ENCODE data around the gene BRINP1. TPM values are rescaled to one million over a fixed set of nuclear protein-coding genes. Genes with fewer than 3 reads are reported as not detected.

BRINP1 gene
- total and polyA plus RNA-seq, 10 of the 15 experiments (the other 5 are each of a cell fraction or from before 2014, with no cell fraction given): not detected

DNA sequence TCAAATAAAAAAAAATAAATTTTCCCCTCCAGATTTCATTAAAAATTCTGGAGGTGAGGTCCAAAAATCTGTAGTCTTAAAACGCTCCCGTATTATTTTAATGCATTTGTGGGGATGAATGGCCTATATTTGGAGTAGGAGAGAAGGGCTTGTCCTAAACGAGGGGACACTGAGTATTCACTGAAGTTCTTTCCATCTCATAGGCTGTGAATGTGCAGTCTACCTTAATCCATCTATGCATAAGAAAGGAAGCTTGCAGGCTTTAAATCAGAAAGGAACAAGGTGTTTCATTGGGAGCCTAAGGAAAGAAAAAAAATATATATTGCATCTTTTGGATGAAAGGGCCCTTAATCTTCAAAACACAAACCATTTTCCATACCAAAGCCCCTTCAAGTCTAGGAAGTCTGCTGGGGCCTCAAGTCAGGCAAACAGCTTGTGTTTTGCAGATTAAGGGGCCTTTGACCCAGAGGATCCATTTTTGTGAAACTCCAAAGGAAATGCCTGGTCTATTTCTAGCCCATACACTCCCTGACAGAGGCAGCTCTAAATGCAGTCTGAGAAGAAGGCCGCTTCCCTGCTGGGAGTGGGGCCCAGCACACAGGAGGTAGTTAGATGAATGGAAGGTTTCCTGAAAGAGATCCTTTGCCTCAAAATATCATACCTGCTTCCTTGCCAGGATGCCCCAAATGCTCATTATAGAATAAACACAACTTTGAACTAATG lies 35.6 kb downstream of the BRINP1 start (continued):
- TF ChIP-seq, protein P1, sequence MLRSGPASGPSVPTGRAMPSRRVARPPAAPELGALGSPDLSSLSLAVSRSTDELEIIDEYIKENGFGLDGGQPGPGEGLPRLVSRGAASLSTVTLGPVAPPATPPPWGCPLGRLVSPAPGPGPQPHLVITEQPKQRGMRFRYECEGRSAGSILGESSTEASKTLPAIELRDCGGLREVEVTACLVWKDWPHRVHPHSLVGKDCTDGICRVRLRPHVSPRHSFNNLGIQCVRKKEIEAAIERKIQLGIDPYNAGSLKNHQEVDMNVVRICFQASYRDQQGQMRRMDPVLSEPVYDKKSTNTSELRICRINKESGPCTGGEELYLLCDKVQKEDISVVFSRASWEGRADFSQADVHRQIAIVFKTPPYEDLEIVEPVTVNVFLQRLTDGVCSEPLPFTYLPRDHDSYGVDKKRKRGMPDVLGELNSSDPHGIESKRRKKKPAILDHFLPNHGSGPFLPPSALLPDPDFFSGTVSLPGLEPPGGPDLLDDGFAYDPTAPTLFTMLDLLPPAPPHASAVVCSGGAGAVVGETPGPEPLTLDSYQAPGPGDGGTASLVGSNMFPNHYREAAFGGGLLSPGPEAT (IDR thresholded peaks at IDR 0.05; ENCODE audit: low read depth): no peak
- no peak for TF ChIP-seq TBL1XR1 (IDR thresholded peaks at IDR 0.05; ENCODE audit: low read depth, low read length)

DNA sequence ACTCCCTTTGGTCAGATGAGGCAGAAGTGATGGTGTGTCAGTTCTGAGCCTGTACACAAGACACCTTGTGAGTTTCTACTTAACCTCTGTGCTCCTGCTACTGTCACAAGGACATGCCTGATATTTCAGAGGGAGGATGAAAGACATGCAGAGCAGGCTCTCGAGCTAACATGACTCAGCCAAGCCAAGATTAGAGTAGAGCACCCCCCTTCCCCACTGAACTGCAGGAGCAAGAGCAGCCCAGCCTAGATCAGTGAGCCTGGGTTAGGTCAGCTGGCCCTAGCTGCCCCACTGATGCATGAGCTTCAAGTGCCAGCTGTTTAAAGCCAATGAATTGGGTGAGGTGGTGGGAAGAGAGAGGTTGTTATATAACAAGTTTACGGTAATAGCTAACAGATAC lies 36.7 kb downstream of the BRINP1 start:
- BruUV-seq (replicated peaks): no TSS peak
- ATAC-seq (no peak), FAIRE-seq (no peak), DNase-seq (ENCODE audit: low read depth, low spot score) (no peak)
- no peaks in the 10 kb centered on the region for H3K4me1 ChIP-seq (ENCODE audit: control insufficient read depth, insufficient read depth, low read length)
- H3K79me2 ChIP-seq (ENCODE audit: control insufficient read depth, insufficient read depth, low read length): no peaks in the 10 kb centered on the region
- H4K20me1 ChIP-seq (ENCODE audit: control insufficient read depth, insufficient read depth): no peaks in the 10 kb centered on the region
- no peak overlapping the region for H2AFZ ChIP-seq (ENCODE audit: control insufficient read depth, low read depth, low read length)
- CTCF ChIA-PET: no interaction called here
- no peak overlapping the region for H3K27ac ChIP-seq (ENCODE audit: control insufficient read depth, insufficient read depth)
- no peak overlapping the region for H3K4me3 ChIP-seq
- RAD21 ChIA-PET (ENCODE audit: unreplicated experiment): no interaction called here
- H3K36me3 ChIP-seq (ENCODE audit: control insufficient read depth in 2 of 2, insufficient read depth in 2 of 2, low read length in 1 of 2): no peaks in the 10 kb centered on the region
- H3K9ac ChIP-seq (ENCODE audit: control insufficient read depth, insufficient read depth, low read length): no peak overlapping the region
- intact Hi-C loops (cut with micrococcal nuclease; ENCODE audit: unreplicated experiment) (no loop called here), in situ Hi-C loops (cut with MboI) (no loop called here)
- no peaks in the 10 kb centered on the region; a peak in 1 of 4 replicates for H3K27me3 ChIP-seq (replicated peaks in 1 of 2; ENCODE audit: control insufficient read depth in 2 of 2, insufficient read depth in 2 of 2, low read length in 1 of 2)
- WGBS (ENCODE audit: insufficient coverage, insufficient replicate concordance, low lambda C conversion rate, missing lambda C conversion rate): 0% methylated on average over 2 of the region's 2 CpGs
- POLR2A ChIA-PET: no interaction called here
- H3K9me3 ChIP-seq (replicated peaks; ENCODE audit: control insufficient read depth, insufficient read depth, low read length): no peaks in the 10 kb centered on the region
- H3K4me2 ChIP-seq (ENCODE audit: control insufficient read depth, insufficient read depth): no peak overlapping the region
- SMC1A ChIA-PET (ENCODE audit: uncharacterized antibody, unreplicated experiment): no interaction called here
- TF ChIP-seq POLR2AphosphoS5 (IDR thresholded peaks at IDR 0.05; ENCODE audit: low read length) (no peak), NBN (IDR thresholded peaks at IDR 0.05) (no peak), ZNF24 (IDR thresholded peaks at IDR 0.05) (no peak), CREM (IDR thresholded peaks at IDR 0.05; ENCODE audit: low read depth) (no peak), ZNF217 (IDR thresholded peaks at IDR 0.05) (no peak), SRF (IDR thresholded peaks at IDR 0.05; ENCODE audit: low read depth in 2 of 2, low read length in 2 of 2) (no peak), MYB (IDR thresholded peaks at IDR 0.05; ENCODE audit: borderline replicate concordance, low read depth, low read length) (no peak), ZSCAN29 (IDR thresholded peaks at IDR 0.05) (no peak), SMAD5 (IDR thresholded peaks at IDR 0.05; ENCODE audit: low read depth) (no peak), NR2C1 (IDR thresholded peaks at IDR 0.05) (no peak), BHLHE40 (IDR thresholded peaks at IDR 0.05; ENCODE audit: borderline replicate concordance in 1 of 2, low read depth in 2 of 2, low read length in 1 of 2) (no peak), POLR2A (IDR thresholded peaks at IDR 0.05; ENCODE audit: low read depth, low read length) (no peak)
- TF ChIP-seq, protein P2, sequence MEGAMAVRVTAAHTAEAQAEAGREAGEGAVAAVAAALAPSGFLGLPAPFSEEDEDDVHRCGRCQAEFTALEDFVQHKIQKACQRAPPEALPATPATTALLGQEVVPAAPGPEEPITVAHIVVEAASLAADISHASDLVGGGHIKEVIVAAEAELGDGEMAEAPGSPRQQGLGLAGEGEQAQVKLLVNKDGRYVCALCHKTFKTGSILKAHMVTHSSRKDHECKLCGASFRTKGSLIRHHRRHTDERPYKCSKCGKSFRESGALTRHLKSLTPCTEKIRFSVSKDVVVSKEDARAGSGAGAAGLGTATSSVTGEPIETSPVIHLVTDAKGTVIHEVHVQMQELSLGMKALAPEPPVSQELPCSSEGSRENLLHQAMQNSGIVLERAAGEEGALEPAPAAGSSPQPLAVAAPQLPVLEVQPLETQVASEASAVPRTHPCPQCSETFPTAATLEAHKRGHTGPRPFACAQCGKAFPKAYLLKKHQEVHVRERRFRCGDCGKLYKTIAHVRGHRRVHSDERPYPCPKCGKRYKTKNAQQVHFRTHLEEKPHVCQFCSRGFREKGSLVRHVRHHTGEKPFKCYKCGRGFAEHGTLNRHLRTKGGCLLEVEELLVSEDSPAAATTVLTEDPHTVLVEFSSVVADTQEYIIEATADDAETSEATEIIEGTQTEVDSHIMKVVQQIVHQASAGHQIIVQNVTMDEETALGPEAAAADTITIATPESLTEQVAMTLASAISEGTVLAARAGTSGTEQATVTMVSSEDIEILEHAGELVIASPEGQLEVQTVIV (IDR thresholded peaks at IDR 0.05; ENCODE audit: borderline replicate concordance, partially characterized antibody): no peak
- TF ChIP-seq, protein P3, sequence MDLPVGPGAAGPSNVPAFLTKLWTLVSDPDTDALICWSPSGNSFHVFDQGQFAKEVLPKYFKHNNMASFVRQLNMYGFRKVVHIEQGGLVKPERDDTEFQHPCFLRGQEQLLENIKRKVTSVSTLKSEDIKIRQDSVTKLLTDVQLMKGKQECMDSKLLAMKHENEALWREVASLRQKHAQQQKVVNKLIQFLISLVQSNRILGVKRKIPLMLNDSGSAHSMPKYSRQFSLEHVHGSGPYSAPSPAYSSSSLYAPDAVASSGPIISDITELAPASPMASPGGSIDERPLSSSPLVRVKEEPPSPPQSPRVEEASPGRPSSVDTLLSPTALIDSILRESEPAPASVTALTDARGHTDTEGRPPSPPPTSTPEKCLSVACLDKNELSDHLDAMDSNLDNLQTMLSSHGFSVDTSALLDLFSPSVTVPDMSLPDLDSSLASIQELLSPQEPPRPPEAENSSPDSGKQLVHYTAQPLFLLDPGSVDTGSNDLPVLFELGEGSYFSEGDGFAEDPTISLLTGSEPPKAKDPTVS (IDR thresholded peaks at IDR 0.05; ENCODE audit: low read depth, low read length): no peak
- TF ChIP-seq, protein P4, sequence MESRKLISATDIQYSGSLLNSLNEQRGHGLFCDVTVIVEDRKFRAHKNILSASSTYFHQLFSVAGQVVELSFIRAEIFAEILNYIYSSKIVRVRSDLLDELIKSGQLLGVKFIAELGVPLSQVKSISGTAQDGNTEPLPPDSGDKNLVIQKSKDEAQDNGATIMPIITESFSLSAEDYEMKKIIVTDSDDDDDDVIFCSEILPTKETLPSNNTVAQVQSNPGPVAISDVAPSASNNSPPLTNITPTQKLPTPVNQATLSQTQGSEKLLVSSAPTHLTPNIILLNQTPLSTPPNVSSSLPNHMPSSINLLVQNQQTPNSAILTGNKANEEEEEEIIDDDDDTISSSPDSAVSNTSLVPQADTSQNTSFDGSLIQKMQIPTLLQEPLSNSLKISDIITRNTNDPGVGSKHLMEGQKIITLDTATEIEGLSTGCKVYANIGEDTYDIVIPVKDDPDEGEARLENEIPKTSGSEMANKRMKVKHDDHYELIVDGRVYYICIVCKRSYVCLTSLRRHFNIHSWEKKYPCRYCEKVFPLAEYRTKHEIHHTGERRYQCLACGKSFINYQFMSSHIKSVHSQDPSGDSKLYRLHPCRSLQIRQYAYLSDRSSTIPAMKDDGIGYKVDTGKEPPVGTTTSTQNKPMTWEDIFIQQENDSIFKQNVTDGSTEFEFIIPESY (IDR thresholded peaks at IDR 0.05): no peak

All from GM12878 (cell line).